Amygdala (tissue), 56 donors: ENCODE measurements around the gene FNIP2.
"Not testable (repeated sequence)": the region's sequence is repeated elsewhere in the genome, so short reads cannot be mapped to it uniquely, and the experiment has no call there.

Experiments used
- DNase-seq, 56 donors: peaks; one replicate each; lab custom pipeline; 2025; lab: John Stamatoyannopoulos, UW

Gene FNIP2

GRCh38 chr4:158902280-158903078, 133.7 kb downstream of the FNIP2 start:
- DNase-seq: not testable (repeated sequence)

GRCh38 chr4:158903079-158903456, 134.2 kb downstream of the FNIP2 start:
- DNase-seq: no peak

DNA sequence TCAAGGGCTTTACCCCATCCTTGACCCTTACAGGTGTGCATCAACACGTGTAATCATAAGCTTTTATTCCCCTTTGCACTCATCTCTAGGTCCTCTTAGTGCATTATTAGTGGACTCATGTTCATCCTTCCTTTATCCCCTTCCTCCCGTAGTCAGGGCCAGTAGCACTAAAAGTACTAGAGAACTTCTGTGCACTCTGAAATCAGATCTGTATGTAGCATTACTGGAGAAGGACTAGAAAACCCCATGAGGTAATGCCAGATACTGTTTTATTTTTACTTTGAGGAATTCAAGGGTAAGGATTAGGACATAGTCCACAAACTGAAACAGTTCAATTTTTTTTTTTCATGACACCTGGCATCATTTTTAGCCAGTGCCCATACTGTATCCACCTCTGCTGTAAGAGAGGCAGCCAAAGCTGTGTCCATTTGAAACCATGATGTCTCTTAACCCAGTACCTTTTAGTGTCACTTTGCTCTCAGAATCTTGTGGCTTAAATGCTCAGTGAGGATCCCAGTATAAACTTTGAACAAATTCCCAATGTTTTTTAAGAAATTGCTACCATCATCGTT, 134.7 kb downstream of the FNIP2 start:
- DNase-seq: no peak

DNA sequence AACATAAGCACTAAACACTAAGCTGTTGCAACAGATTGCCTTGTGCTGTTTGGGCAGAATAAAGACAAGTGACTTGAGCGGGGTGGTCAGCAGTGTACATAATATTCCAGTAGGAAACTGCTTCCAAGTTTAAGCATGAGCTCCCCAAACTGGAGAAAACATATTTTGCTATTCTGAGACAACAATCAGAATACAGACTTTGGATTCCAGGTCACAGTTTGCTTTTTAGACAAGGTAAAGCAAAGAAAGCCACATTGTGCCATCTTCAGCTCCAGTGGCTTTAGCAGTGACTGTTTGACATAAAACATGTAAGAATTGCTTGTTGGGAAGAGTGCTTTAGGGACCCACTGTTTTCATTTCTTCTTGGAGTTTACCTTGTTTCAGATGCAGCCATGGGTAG, 136.0 kb downstream of the FNIP2 start:
- no peak for DNase-seq

DNA sequence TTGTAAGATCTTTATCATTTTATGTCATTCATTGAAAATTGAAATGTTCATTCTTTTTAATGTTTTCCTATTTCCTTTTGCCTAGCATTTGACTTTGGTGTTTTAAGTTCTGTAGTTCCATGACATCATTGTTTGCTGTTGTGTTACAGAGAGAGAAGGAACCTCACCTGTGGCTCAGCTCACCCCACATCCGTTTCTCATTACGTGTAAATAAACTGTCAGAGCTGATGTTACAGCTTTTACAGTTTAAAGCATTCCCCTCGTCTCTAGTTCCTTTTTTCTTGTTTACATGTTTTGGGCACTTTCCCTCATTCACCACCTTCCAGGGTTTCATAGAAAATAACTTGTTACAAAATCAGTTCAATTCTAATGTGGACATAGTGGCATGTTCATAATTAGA, 137.2 kb downstream of the FNIP2 start:
- DNase-seq: no peak

- DNase-seq: no peak
Measured at GRCh38 chr4:158912390-158912789, 143.6 kb downstream of the FNIP2 start.

GRCh38 chr4:158912806-158913205, 144.0 kb downstream of the FNIP2 start:
- DNase-seq: no peak

DNA sequence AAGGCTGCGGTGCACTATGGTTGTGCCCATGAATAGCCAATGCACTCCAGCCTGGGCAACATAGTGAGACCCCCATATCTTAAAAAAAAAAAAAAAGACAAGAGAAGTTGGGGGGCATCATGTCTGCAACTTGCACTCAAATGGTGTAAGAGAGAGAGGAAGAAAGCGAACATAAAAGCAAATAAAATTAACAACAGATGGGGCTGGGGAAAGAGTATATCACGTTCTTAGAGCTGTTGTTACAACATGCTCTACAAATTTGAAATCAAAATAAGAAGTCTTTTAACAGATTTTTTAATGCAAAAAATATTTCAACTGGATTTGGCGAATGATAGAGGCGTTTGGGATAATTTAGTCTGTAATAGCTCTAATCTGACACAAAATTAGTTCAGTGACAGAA, 144.9 kb downstream of the FNIP2 start:
- DNase-seq: no peak

- DNase-seq: no peak
Measured at GRCh38 chr4:158914218-158914617, 145.4 kb downstream of the FNIP2 start.

DNA sequence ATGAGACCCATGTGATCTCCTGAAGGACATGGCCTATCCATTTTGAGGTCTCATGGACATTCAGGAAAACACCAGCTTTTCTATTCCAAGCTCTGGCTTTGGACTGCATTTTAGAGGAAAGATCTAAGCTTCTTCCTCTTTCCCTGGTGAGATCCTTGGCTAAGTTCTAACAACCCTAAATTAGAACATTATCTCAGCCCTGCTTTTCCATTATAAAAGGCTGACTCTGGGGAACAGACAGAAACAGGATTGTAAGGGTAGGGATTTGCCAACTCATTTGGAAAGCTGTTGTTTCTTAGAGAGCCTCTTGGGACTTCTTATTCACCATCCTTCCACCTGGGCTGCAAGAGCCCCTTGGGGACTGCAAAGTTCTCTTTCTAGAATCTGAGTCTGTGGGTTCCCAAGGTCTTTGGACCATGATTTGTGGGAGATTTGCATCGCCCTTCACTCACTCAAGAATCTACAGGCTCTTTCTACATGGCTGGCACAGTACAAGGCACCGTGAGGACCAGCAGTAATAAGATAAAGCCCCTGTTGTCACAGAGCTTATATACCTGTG, 146.9 kb downstream of the FNIP2 start:
- no peak for DNase-seq

- DNase-seq: not testable (repeated sequence)
Measured at GRCh38 chr4:158920452-158920996, 151.7 kb downstream of the FNIP2 start.

GRCh38 chr4:158927774-158928173, 158.9 kb downstream of the FNIP2 start:
- not testable (repeated sequence) for DNase-seq

GRCh38 chr4:158929939-158930638, 161.3 kb downstream of the FNIP2 start:
- DNase-seq: no peak

DNA sequence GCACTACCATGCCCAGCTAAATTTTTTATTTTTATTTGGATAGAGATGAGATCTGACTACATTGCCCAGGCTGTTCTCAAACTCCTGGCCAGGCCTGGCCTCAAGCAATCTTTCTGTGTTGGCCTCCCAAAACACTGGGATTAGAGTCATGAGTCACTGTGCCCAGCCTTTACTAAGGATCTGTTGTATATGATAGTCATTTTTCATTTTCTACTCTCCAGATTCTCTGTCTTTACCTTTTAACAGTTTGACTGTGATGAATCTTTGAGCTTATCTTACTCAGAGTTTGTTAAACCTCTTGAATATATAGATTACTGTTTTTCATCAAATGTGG, 161.8 kb downstream of the FNIP2 start:
- no peak for DNase-seq

- DNase-seq: no peak
Measured at GRCh38 chr4:158933236-158933635, 164.4 kb downstream of the FNIP2 start.

- peak in 1 of 56 donors; percentile 9 for DNase-seq
Measured at GRCh38 chr4:158934996-158935669, 166.3 kb downstream of the FNIP2 start.

DNA sequence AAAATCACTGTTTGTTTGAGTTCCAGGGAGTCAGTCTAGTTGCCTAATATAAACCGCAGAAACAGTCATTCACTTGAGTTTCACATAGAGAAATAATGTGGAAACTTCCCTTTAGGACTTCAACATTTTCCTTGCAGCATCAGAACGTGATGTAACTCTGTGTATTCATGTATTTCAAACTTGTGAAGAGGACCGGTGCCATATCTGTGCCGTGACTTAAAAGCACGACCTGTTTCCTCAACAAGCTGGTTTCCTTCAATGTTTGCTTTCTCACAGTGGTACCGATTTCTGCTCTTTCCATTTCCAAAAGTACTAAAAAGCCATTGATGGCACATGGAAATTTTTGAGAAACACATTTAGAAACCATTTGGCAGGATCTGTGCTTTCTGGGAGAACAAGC, 167.4 kb downstream of the FNIP2 start:
- no peak for DNase-seq

GRCh38 chr4:158938220-158939044, 169.6 kb downstream of the FNIP2 start:
- no peak for DNase-seq

DNA sequence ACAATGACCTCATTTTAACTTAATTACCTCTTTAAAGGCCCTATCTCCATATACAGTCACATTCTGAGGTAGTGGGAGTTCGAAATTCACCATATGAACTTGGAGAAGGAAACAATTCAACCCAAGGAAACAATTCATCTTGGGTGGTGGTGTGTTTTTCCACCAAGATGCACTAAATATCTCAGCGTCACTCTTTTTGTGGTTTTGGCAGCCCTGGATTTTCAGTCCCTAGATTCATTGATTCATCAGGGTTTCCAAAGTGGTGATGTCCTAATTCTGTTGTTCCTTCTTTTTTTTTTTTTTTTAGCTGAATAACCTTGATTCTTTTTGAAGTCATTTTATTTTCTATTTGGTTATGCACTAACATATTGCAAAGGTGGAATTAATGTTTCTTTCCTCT, 171.4 kb downstream of the FNIP2 start:
- no peak for DNase-seq

DNA sequence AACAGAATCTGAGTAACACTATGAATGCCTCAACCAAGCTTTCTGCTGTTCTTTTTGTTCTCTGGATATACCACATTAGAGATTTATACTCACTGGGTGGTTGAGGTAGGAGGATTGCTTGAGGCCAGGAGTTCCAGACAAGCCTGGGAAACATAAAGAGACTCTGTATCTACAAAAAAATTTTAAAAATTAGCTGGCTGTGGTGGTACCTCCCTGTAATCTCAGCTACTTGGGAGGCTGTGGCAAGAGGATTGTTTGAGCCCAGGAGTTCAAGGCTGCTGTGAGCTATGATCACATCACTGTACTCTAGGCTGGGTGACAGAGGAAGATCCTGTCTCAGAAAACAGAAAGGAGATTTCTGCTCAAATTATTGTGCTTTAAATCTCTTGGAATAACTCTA, 172.5 kb downstream of the FNIP2 start:
- no peak for DNase-seq
